HUES64 (cell line): ENCODE data around the gene MBTPS2.

ENCODE experiments used
- H3K27ac ChIP-seq: 2 replicates; pipeline ENCODE4 v1.7.0; 2013; ENCODE audit warnings: low read depth, low read length, inconsistent platforms
- H3K27me3 ChIP-seq: 2 replicates; pipeline ENCODE4 v1.6.1; 2013; ENCODE audit warnings: mild to moderate bottlenecking, low read length; ENCODE audit not compliant: insufficient read depth
- H3K36me3 ChIP-seq: 2 replicates; pipeline ENCODE4 v1.6.1; 2013; ENCODE audit warnings: mild to moderate bottlenecking, low read length; ENCODE audit not compliant: insufficient read depth
- H3K4me1 ChIP-seq: 2 replicates; pipeline ENCODE4 v1.6.1; 2013; ENCODE audit warnings: mild to moderate bottlenecking, low read length, moderate library complexity; ENCODE audit not compliant: insufficient read depth
- H3K4me3 ChIP-seq: 2 replicates; pipeline ENCODE4 v1.5.1; 2013; ENCODE audit warnings: mild to moderate bottlenecking, low read length, moderate library complexity
- H3K9ac ChIP-seq: 2 replicates; pipeline ENCODE4 v1.6.1; 2013; ENCODE audit warnings: mild to moderate bottlenecking, low read depth, low read length
- H3K9me3 ChIP-seq: 2 replicates; pipeline ENCODE4 v1.6.1; 2013; ENCODE audit warnings: low read depth, low read length; ENCODE audit not compliant: insufficient read depth
- WGBS: fragments of 150-250, 120-280 bp; methylation state at CpG from one replicate; pipeline ENCODE4 v1.1.7; 2013; ENCODE audit warnings: missing lambda C conversion rate; 5-methylcytosine and 5-hydroxymethylcytosine counted together

The MBTPS2 gene

GRCh38 chrX:21905953-21906352 lies 66.5 kb downstream of the MBTPS2 start:
- Histone ChIP-seq H3K4me1 (peaks cover 24% of the 10 kb centered on the region), H3K4me3 (no peak overlapping the region), H3K27ac (peak overlapping the region; percentile 64), H3K9ac (no peak overlapping the region), H3K27me3 (no peaks in the 10 kb centered on the region), H3K9me3 (no peaks in the 10 kb centered on the region), H3K36me3 (no peaks in the 10 kb centered on the region)
- WGBS = 96% methylated on average over 2 of the region's 3 CpGs

- H3K27me3 ChIP-seq = no peaks in the 10 kb centered on the region
- H3K27ac ChIP-seq = no peak overlapping the region
- 71% methylated on average over 1 of the region's 1 CpG for WGBS
- no peak overlapping the region for H3K9ac ChIP-seq
- peaks cover 24% of the 10 kb centered on the region for H3K4me1 ChIP-seq
- no peak overlapping the region for H3K4me3 ChIP-seq
- H3K9me3 ChIP-seq = no peaks in the 10 kb centered on the region
- H3K36me3 ChIP-seq = no peaks in the 10 kb centered on the region
Observed at GRCh38 chrX:21907260-21907659, 67.8 kb downstream of the MBTPS2 start.

- no peak overlapping the region for H3K9ac ChIP-seq
Observed at GRCh38 chrX:21911481-21911880, 72.1 kb downstream of the MBTPS2 start.

GRCh38 chrX:21912220-21912619 lies 72.8 kb downstream of the MBTPS2 start:
- Histone ChIP-seq H3K27ac (no peak overlapping the region), H3K4me3 (no peak overlapping the region), H3K4me1 (peaks cover 3% of the 10 kb centered on the region), H3K9ac (no peak overlapping the region), H3K9me3 (no peaks in the 10 kb centered on the region), H3K27me3 (no peaks in the 10 kb centered on the region), H3K36me3 (no peaks in the 10 kb centered on the region)
- 97% methylated on average over 1 of the region's 1 CpG for WGBS

More at GRCh38 chrX:21911481-21911880, 72.1 kb downstream of the MBTPS2 start:
- Histone ChIP-seq H3K4me1 (peaks cover 8% of the 10 kb centered on the region), H3K36me3 (no peaks in the 10 kb centered on the region), H3K27ac (no peak overlapping the region), H3K4me3 (no peak overlapping the region), H3K27me3 (no peaks in the 10 kb centered on the region), H3K9me3 (no peaks in the 10 kb centered on the region)
- 100% methylated on average over 4 of the region's 4 CpGs for WGBS

GRCh38 chrX:21912989-21913388 lies 73.6 kb downstream of the MBTPS2 start:
- no peak overlapping the region for H3K27ac ChIP-seq
- no peak overlapping the region for H3K9ac ChIP-seq
- 87% methylated on average over 4 of the region's 4 CpGs for WGBS
- H3K9me3 ChIP-seq = no peaks in the 10 kb centered on the region
- H3K27me3 ChIP-seq = no peaks in the 10 kb centered on the region
- no peak overlapping the region for H3K4me3 ChIP-seq
- no peaks in the 10 kb centered on the region for H3K4me1 ChIP-seq
- no peaks in the 10 kb centered on the region for H3K36me3 ChIP-seq

GRCh38 chrX:21926116-21926515 lies 86.7 kb downstream of the MBTPS2 start:
- no peak overlapping the region for H3K4me3 ChIP-seq
- no peaks in the 10 kb centered on the region for H3K9me3 ChIP-seq
- H3K9ac ChIP-seq = peak overlapping the region; percentile 33; the same call in 1 of the 2 replicates
- 85% methylated on average over 3 of the region's 3 CpGs for WGBS
- H3K27me3 ChIP-seq = no peaks in the 10 kb centered on the region
- H3K36me3 ChIP-seq = no peaks in the 10 kb centered on the region
- peaks cover 19% of the 10 kb centered on the region for H3K4me1 ChIP-seq
- H3K27ac ChIP-seq = peak overlapping the region; percentile 88

GRCh38 chrX:21926527-21927278 lies 87.3 kb downstream of the MBTPS2 start:
- Histone ChIP-seq H3K9ac (peak overlapping the region; percentile 35; the same call in 1 of the 2 replicates), H3K36me3 (no peaks in the 10 kb centered on the region), H3K27me3 (no peaks in the 10 kb centered on the region), H3K4me3 (no peak overlapping the region), H3K4me1 (peaks cover 19% of the 10 kb centered on the region), H3K9me3 (no peaks in the 10 kb centered on the region), H3K27ac (peak overlapping the region; percentile 88)
- WGBS = 54% methylated on average over 5 of the region's 6 CpGs

- H3K9ac ChIP-seq = no peak overlapping the region
- peaks cover 19% of the 10 kb centered on the region for H3K4me1 ChIP-seq
- H3K36me3 ChIP-seq = no peaks in the 10 kb centered on the region
- 96% methylated on average over 4 of the region's 4 CpGs for WGBS
- H3K4me3 ChIP-seq = no peak overlapping the region
- no peaks in the 10 kb centered on the region for H3K27me3 ChIP-seq
- H3K27ac ChIP-seq = no peak overlapping the region
- no peaks in the 10 kb centered on the region for H3K9me3 ChIP-seq
Observed at GRCh38 chrX:21929209-21929608, 89.8 kb downstream of the MBTPS2 start.

- Histone ChIP-seq H3K27me3 (no peaks in the 10 kb centered on the region), H3K9me3 (no peaks in the 10 kb centered on the region), H3K9ac (no peak overlapping the region), H3K27ac (no peak overlapping the region), H3K4me1 (peaks cover 19% of the 10 kb centered on the region), H3K4me3 (no peak overlapping the region), H3K36me3 (no peaks in the 10 kb centered on the region)
- WGBS = 95% methylated on average over 1 of the region's 1 CpG
Observed at GRCh38 chrX:21930986-21931385, 91.6 kb downstream of the MBTPS2 start.

- Histone ChIP-seq H3K36me3 (no peaks in the 10 kb centered on the region), H3K4me1 (peaks cover 4% of the 10 kb centered on the region), H3K4me3 (no peak overlapping the region), H3K9me3 (no peaks in the 10 kb centered on the region), H3K27me3 (no peaks in the 10 kb centered on the region), H3K27ac (no peak overlapping the region), H3K9ac (no peak overlapping the region)
- WGBS = 82% methylated on average over 8 of the region's 11 CpGs
Observed at GRCh38 chrX:21932292-21933002, 93.0 kb downstream of the MBTPS2 start.

- no peak overlapping the region for H3K4me3 ChIP-seq
- no peaks in the 10 kb centered on the region for H3K27me3 ChIP-seq
- H3K9ac ChIP-seq = no peak overlapping the region
- WGBS = 84% methylated on average over 7 of the region's 7 CpGs
- no peaks in the 10 kb centered on the region for H3K36me3 ChIP-seq
- no peaks in the 10 kb centered on the region for H3K9me3 ChIP-seq
- no peaks in the 10 kb centered on the region for H3K4me1 ChIP-seq
- no peak overlapping the region for H3K27ac ChIP-seq
Observed at GRCh38 chrX:21933077-21933476, 93.7 kb downstream of the MBTPS2 start.
